Stomach (tissue), 4 donors: ENCODE data around the gene FOXL1.

Experiments used
- CTCF ChIP-seq, 7 experiments: fragments of 450-650 bp in 4 of 7; fragments of 200-600 bp in 3 of 7; sonication (generic) in 3 of 7; IDR thresholded peaks; one replicate each; pipeline ENCODE4 v1.5.1; 2016 to 2019; ENCODE audit warnings: antibody characterized with exemption in 7 of 7, control low read depth in 2 of 7, mild to moderate bottlenecking in 1 of 7
- EP300 ChIP-seq: sonication (generic); formaldehyde crosslinking; IDR thresholded peaks from one replicate; pipeline ENCODE4 v1.6.1; 2017; ENCODE audit warnings: antibody characterized with exemption
- POLR2A ChIP-seq, 4 donors: fragments of 450-650 bp; IDR thresholded peaks; one replicate each; pipeline ENCODE4 v1.6.1; 2016; ENCODE audit warnings: antibody characterized with exemption in 4 of 4, control low read depth in 2 of 4, mild to moderate bottlenecking in 1 of 4, moderate library complexity in 1 of 4
- POLR2AphosphoS5 ChIP-seq, 3 donors: sonication (generic); formaldehyde crosslinking; IDR thresholded peaks; one replicate each; pipeline ENCODE4 v1.6.1; 2016; ENCODE audit warnings: antibody characterized with exemption in 3 of 3

GRCh38 chr16:86579268-86580062, 1.1 kb downstream of the FOXL1 start:
- TF ChIP-seq CTCF (IDR thresholded peaks at IDR 0.05): no peak
- TF ChIP-seq POLR2AphosphoS5 (IDR thresholded peaks at IDR 0.05): no peak
- no peak for TF ChIP-seq POLR2A (IDR thresholded peaks at IDR 0.05)
- TF ChIP-seq EP300: no peak
